Neutrophil (primary cell): ENCODE results near the gene CYB5D1.

ENCODE experiments used
- H3K27ac ChIP-seq: fragments of 200-600 bp; sonication (generic); 2 replicates; pipeline ENCODE4 v1.5.1; 2016; ENCODE audit warnings: mild to moderate bottlenecking, moderate library complexity
- H3K27me3 ChIP-seq: fragments of 200-600 bp; sonication (generic); 2 replicates; pipeline ENCODE4 v1.6.0; 2016; ENCODE audit warnings: mild to moderate bottlenecking
- H3K36me3 ChIP-seq: fragments of 200-600 bp; sonication (generic); 2 replicates; pipeline ENCODE4 v1.5.1; 2017
- H3K4me1 ChIP-seq, 2 experiments: fragments of 200-600 bp in 1 of 2; sonication (generic) in 1 of 2; 1 replicate in 1 of 2; 2 replicates in 1 of 2; pipeline versions ENCODE4 v1.5.1 to v1.6.1; 2013 to 2016; ENCODE audit warnings: low read depth in 1 of 2, low read length in 1 of 2, mild to moderate bottlenecking in 1 of 2, moderate library complexity in 1 of 2; ENCODE audit not compliant: control insufficient read depth in 1 of 2, insufficient read depth in 1 of 2
- H3K4me3 ChIP-seq, 2 experiments: fragments of 200-600 bp in 1 of 2; sonication (generic) in 1 of 2; 1 replicate in 1 of 2; 2 replicates in 1 of 2; pipeline ENCODE4 v1.5.1; 2013 to 2016; ENCODE audit warnings: low read depth in 1 of 2, low read length in 1 of 2, mild to moderate bottlenecking in 1 of 2, moderate library complexity in 1 of 2
- H3K9me3 ChIP-seq: fragments of 200-600 bp; sonication (generic); 2 replicates; pipeline ENCODE4 v1.5.1; 2016
- TF ChIP-seq, protein P1 (sequence below): fragments of 200-600 bp; sonication (generic); IDR thresholded peaks from 2 replicates; pipeline ENCODE4 v1.5.1; 2016; ENCODE audit warnings: antibody characterized with exemption

CYB5D1 gene

DNA sequence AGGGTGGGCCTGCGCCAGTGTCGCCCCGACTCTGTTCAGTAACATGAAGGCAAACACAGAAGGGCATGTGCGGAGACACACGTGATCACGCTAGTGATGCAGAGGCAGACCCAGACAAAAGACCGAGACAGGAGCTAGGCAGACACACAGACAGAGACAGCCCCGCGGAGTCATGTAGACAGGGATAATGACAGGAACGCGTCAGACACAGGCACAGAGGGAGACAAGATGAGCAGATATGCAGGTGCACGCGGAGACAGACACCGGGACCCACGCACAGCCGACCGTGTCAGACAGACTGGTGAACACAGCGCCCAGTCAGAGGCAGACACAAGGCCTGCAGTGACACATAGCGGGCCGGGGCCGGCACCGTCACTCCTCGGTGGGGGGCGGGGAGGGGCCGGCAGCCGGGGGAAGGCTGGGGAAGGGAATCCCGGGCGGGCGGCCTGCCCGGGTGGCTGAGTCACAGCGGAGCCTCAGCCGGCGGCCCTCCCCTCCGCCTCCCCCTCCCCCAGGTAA, 16.3 kb upstream of the CYB5D1 start:
- TF ChIP-seq, protein P1, sequence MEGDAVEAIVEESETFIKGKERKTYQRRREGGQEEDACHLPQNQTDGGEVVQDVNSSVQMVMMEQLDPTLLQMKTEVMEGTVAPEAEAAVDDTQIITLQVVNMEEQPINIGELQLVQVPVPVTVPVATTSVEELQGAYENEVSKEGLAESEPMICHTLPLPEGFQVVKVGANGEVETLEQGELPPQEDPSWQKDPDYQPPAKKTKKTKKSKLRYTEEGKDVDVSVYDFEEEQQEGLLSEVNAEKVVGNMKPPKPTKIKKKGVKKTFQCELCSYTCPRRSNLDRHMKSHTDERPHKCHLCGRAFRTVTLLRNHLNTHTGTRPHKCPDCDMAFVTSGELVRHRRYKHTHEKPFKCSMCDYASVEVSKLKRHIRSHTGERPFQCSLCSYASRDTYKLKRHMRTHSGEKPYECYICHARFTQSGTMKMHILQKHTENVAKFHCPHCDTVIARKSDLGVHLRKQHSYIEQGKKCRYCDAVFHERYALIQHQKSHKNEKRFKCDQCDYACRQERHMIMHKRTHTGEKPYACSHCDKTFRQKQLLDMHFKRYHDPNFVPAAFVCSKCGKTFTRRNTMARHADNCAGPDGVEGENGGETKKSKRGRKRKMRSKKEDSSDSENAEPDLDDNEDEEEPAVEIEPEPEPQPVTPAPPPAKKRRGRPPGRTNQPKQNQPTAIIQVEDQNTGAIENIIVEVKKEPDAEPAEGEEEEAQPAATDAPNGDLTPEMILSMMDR, result peak; percentile 74
- Histone ChIP-seq H3K9me3 (no peaks in the 10 kb centered on the region), H3K36me3 (peaks cover 67% of the 10 kb centered on the region), H3K27me3 (no peaks in the 10 kb centered on the region), H3K27ac (peak overlapping the region; percentile 97), H3K4me3 (peak overlapping the region; percentile 93 to 98), H3K4me1 (peaks cover 64 to 69% of the 10 kb centered on the region in 2 experiments)

DNA sequence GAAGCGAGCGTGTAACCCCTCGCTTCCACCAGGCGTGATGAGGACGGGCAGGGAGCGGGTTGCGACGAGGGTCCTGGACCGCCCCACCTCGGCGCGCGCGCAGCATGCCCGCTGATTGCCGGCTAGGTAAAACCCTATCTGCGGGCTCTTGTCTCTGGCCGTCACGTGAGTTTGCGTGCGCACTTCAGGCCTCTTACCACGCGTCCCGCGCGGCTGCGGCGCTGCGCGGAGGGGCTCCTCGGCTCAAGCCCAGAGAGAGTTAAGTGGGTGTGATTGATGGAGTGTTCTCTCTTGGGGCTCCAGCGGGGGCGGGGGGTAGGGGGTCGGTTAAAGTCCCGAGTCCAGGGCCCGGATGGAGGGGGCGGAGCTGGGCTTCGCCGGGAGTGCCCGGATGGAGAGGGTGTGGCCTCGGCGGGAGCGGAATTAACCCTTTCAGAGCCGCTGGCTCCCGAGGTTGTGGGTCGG, 15.9 kb upstream of the CYB5D1 start:
- Histone ChIP-seq H3K4me3 (peak overlapping the region; percentile 93 to 98), H3K27me3 (no peaks in the 10 kb centered on the region), H3K27ac (peak overlapping the region; percentile 97), H3K36me3 (peaks cover 71% of the 10 kb centered on the region), H3K9me3 (no peaks in the 10 kb centered on the region), H3K4me1 (peaks cover 62 to 66% of the 10 kb centered on the region in 2 experiments)
- TF ChIP-seq, protein P1, result no peak

DNA sequence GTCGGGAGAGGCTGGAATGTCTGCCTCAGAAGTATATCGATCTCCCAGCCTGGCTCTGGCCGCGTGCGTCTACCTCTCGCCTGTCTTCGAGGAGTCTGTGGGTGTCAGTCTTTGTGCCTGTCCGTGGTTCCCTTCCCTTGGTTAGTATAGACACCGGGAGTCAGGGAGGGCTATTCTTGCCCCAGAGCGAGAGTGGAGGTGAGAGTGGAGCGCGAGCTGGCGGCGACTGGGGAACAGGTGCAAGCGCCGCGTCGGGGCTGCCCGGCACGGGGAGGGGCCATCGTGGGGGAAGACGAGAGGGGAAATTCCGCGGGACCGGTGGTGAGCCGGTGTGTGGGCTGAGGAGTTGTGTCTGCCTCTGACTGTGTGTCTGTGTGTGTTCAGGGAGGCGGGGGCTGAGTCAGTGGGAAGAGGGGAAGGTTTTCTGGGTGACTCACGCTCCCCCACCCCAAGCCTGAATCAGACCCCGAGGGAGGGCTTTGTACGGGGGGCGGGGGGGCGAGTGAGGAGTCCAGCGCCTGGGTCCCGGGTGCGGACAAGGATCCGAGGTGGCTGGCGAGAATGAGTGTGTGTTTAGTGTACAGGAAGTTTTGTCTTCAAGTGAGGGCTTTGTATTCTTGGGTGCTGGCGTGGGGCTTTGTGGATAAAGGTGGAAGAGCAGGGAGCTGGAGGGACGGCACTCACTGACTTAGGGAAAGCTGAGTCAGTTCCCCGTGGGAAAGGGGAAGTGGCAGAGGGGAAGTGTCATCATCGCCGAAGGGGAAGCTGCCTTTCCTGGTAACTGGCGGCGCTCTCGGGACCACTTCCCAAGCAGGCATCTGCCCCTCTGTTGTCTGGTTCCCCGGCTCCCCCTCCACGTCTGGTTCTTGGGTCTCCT, 15.2 kb upstream of the CYB5D1 start:
- peaks cover 78% of the 10 kb centered on the region for H3K36me3 ChIP-seq
- H3K4me3 ChIP-seq, result peak overlapping the region; percentile 93 to 98
- H3K9me3 ChIP-seq, result no peaks in the 10 kb centered on the region
- H3K27ac ChIP-seq, result peak overlapping the region; percentile 97
- TF ChIP-seq, protein P1, result peak; percentile 73
- H3K4me1 ChIP-seq, result peaks cover 56 to 59% of the 10 kb centered on the region in 2 experiments
- H3K27me3 ChIP-seq, result no peaks in the 10 kb centered on the region

DNA sequence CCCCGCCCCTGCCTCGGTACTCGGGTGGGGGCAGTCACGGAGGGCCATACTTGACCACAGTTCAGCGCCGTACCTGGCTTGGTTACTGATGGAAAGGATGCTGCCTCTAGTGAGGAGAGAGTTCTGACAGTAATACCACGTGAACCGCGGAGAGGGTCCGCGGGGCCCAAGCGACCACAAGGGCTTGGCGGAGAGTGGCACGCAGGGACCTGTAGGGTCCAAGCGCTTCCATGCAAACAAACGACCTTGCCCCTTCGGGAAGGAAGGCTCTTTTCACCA, 14.6 kb upstream of the CYB5D1 start:
- TF ChIP-seq, protein P1, result no peak
- H3K27me3 ChIP-seq, result no peaks in the 10 kb centered on the region
- peak overlapping the region; percentile 97 for H3K27ac ChIP-seq
- no peaks in the 10 kb centered on the region for H3K9me3 ChIP-seq
- H3K4me3 ChIP-seq, result peak overlapping the region; percentile 93 to 98
- peaks cover 53 to 59% of the 10 kb centered on the region in 2 experiments for H3K4me1 ChIP-seq
- peaks cover 84% of the 10 kb centered on the region for H3K36me3 ChIP-seq

DNA sequence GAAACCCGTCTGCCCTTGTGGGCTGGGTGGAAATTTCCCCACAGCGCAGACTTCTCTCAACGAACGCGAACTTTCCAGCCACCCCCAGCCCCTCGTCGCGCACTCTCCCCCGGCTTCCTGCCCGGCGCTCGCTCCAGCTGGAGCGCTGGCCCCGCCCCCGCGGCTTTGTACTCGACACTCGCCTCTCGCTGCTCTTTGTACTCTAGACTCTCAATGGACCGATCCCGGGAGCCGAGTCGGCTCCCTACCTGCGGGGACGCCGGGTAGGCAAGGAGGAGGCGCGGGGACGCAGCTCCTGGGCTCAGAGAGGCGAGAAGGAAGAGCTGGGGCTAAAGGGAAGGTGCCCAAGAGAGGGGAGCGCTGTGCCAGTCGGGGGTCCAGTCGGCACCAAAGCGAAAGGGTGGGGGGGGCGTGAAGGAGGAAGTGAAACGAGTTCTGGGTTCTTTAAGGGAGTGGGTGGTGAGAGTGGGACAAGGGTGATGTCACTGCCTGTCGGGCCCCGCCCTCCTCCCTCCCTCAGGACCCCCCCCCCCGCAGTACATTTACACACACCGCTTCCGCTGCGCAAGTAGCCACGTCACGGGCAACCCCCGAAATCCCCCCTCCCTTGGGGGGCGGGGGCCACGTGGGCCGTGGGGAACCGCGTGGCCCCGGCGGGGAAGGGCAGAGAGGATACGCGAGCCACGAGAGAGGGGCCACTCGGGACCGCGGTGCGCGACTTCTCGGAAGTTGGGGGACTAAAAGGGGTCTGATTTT, 14.1 kb upstream of the CYB5D1 start:
- peaks cover 89% of the 10 kb centered on the region for H3K36me3 ChIP-seq

More for the DNA sequence above, 14.1 kb upstream of the CYB5D1 start:
- TF ChIP-seq, protein P1, result peak; percentile 12
- Histone ChIP-seq H3K4me1 (peaks cover 49 to 58% of the 10 kb centered on the region in 2 experiments), H3K4me3 (peak overlapping the region; percentile 93 to 98), H3K27ac (peak overlapping the region; percentile 97), H3K9me3 (no peaks in the 10 kb centered on the region), H3K27me3 (no peaks in the 10 kb centered on the region)
